K562 (cell line): Measurements from ENCODE around the gene KRT35.
A peak's percentile ranks its signal among the peaks of the same experiment; 100 is the strongest.

Source experiments
- BRF1 ChIP-seq: IDR thresholded peaks from 3 replicates; pipeline ENCODE4 v1.6.1; 2011; ENCODE audit warnings: borderline replicate concordance, mild to moderate bottlenecking; ENCODE audit not compliant: insufficient read length; ENCODE audit errors: extremely low read depth
- CHCHD3 ChIP-seq: fragments of 250-450 bp; sonication (Bioruptor Pico); IDR thresholded peaks from 2 replicates; pipeline ENCODE4 v2.1.2; 2022; ENCODE audit warnings: mild to moderate bottlenecking
- CHD2 ChIP-seq: IDR thresholded peaks from 2 replicates; pipeline ENCODE4 v1.6.1; 2011; ENCODE audit warnings: low read depth, low read length
- GATA2 ChIP-seq: sonication (generic); formaldehyde crosslinking; IDR thresholded peaks from 2 replicates; pipeline ENCODE4 v1.4.0; 2020; ENCODE audit warnings: mild to moderate bottlenecking, missing genetic modification reagents
- HDAC2 ChIP-seq: fragments of 450-650 bp; IDR thresholded peaks from 2 replicates; pipeline ENCODE4 v1.6.1; 2016; ENCODE audit warnings: mild to moderate bottlenecking
- NCOA2 ChIP-seq, 2 experiments: fragments of 450-650 bp; IDR thresholded peaks; 2 replicates each; pipeline ENCODE4 v1.6.1; 2018; ENCODE audit warnings: mild to moderate bottlenecking in 2 of 2, moderate library complexity in 1 of 2; ENCODE audit not compliant: partially characterized antibody in 2 of 2
- NR2C2 ChIP-seq, 2 experiments: fragments of 200-800 bp in 1 of 2; sonication (Bioruptor generic) in 1 of 2; sonication (generic) in 1 of 2; formaldehyde crosslinking in 1 of 2; IDR thresholded peaks; 2 replicates each; pipeline versions ENCODE4 v1.6.1 to v1.8.0; 2016 to 2022; ENCODE audit warnings: mild to moderate bottlenecking in 1 of 2, missing compliant biosample characterization in 1 of 2, missing genetic modification characterization in 1 of 2, missing genetic modification reagents in 1 of 2
- PURB ChIP-seq: sonication (generic); formaldehyde crosslinking; IDR thresholded peaks from 2 replicates; pipeline ENCODE4 v1.9.0; 2021; ENCODE audit warnings: low read depth, mild to moderate bottlenecking, missing genetic modification reagents
- SP2 ChIP-seq: IDR thresholded peaks from 2 replicates; pipeline ENCODE4 v1.6.1; 2011; ENCODE audit warnings: mild to moderate bottlenecking, low read depth, low read length, moderate library complexity; ENCODE audit not compliant: poor library complexity, severe bottlenecking; ENCODE audit errors: extremely low read depth
- ZNF121 ChIP-seq: sonication (generic); formaldehyde crosslinking; conservative IDR thresholded peaks from 2 replicates; pipeline ENCODE4 v1.8.0; 2022; ENCODE audit warnings: missing genetic modification reagents
- TF ChIP-seq, protein P1 (sequence below), 3 experiments: IDR thresholded peaks in 2 of 3; conservative IDR thresholded peaks in 1 of 3; 2 replicates each; pipeline ENCODE4 v1.5.1; 2011 to 2012; ENCODE audit warnings: low read length in 3 of 3, mild to moderate bottlenecking in 3 of 3, control low read depth in 2 of 3, improper control_type of control experiment in 1 of 3, inconsistent platforms in 1 of 3, low read depth in 1 of 3, mixed read lengths in 1 of 3, moderate library complexity in 1 of 3; ENCODE audit not compliant: insufficient read depth in 2 of 3

DNA sequence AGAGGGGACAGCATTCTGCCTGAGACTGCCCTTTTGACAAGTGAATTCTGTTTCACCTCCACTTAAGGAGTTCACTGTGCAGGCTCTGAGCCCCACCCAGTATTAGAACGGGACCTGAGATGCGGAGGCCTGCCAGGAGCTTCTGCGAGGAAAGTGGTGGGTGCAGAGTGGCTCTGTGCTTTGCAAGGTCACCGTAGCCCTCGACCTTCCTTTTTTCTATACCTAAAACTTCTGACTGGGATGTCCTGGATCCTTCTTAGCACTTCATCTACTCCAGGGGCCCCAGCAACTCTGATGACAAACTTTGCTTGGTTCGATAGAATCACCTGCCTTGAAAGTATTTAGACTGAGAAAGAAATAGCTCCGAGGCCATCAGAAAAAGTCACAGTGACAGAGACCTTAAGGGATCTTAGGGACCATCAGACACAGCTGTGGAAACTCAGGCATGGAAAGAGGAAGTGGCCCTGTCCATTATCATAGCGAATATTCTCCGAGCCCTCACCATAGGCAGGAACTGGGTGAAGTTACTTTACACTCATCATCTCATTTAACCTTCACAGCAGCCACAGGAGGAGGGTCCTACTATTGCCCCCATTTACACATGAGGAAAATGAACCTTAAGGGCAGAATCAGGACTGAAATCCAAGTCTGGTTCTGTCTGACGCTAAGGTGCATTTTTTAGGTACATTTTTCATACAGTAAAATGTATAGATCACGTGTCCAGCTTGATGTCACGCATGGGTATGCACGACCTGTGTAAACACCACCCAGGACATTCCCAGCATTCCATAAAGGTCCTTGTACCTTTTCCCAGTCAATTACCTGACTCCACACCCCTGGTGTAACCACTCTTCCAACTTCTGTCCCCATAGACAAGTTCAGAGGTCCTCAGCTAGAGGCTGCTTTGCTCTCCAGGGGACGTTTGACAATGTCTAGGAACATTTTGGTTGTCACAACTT, 25.1 kb upstream of the KRT35 start:
- TF ChIP-seq BRF1 (no peak), PURB (CRISPR knock-in tag) (no peak), SP2 (no peak), CHCHD3 (CRISPR knock-in tag) (no peak), GATA2 (CRISPR knock-in tag) (no peak), NCOA2 (IDR thresholded peaks at IDR 0.05; ENCODE audit: partially characterized antibody in 2 of 2) (peak in 1 of 2 experiments; percentile 97), HDAC2 (no peak), ZNF121 (CRISPR knock-in tag) (no peak), CHD2 (no peak), NR2C2 (CRISPR knock-in tag; IDR thresholded peaks at IDR 0.05) (no peak), NR2C2 (tag; IDR thresholded peaks at IDR 0.05) (no peak)
- TF ChIP-seq, protein P1, sequence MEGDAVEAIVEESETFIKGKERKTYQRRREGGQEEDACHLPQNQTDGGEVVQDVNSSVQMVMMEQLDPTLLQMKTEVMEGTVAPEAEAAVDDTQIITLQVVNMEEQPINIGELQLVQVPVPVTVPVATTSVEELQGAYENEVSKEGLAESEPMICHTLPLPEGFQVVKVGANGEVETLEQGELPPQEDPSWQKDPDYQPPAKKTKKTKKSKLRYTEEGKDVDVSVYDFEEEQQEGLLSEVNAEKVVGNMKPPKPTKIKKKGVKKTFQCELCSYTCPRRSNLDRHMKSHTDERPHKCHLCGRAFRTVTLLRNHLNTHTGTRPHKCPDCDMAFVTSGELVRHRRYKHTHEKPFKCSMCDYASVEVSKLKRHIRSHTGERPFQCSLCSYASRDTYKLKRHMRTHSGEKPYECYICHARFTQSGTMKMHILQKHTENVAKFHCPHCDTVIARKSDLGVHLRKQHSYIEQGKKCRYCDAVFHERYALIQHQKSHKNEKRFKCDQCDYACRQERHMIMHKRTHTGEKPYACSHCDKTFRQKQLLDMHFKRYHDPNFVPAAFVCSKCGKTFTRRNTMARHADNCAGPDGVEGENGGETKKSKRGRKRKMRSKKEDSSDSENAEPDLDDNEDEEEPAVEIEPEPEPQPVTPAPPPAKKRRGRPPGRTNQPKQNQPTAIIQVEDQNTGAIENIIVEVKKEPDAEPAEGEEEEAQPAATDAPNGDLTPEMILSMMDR (IDR thresholded peaks at IDR 0.05 in 2 of 3, conservative IDR thresholded peaks at IDR 0.05 in 1 of 3; ENCODE audit: insufficient read depth in 2 of 3, low read depth in 1 of 3, low read length in 3 of 3) = no peak
